Measurements from ENCODE around the gene CD300LB.
"Not testable (repeated sequence)": the region's sequence is repeated elsewhere in the genome, so short reads cannot be mapped to it uniquely, and the experiment has no call there.

Gene CD300LB

DNA sequence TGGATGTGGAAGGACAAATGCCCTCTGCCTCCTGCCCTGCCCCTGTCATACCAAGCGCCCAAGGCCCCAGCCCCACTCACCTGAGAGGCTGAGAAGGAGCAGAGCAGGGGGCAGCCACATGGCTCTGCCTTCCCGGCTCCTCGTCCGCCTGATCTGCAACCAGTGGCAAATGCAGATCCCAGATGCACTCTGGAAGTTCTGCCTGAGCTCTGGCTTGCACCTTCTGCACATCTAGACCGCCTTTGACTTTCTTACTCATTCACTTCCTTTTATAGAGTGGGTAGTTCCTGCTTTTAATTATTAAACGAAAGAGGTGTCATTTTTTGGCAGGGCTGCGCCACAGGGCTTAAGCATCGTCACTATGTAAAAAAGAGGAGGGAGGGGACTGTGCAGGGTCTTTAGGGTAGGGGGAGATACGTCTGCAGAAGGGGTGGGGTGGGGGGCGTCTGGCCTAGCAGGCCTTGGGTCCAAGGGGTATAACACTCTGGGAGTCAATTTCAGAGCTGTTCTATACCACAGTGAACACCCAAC lies at the start of gene CD300LB:
CD300LB (minus strand) TSS at position 245 of the 531 bp plus-strand sequence; CDS start at position 120, 125 bp downstream.
- peak within 1 kb of the TSS in 1 of 21 experiments; percentile 17 for H3K27ac ChIP-seq
- H3K4me3 ChIP-seq, result no peak within 1 kb of the TSS

DNA sequence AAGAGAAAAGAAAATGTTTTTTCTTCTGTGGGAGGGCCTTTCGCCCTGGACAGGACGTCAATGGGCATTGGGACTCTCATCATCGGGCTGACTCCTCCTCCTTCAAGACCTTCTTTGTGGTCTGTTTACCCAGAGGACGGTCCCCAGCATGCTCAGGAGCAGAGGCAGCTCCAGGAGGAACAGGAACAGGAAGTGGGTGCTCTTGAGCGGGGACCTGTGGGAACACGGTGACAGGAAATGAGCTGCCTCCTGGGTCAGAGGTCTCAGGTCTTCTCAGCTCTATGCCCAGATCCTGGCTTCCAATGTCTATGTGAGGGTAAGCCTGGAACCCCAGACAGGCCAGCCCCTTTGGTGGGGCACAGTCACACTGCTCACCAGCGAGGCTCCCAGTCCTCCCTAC lies 48.6 kb upstream of the CD300LB start:
- no peak overlapping the region for H3K4me3 ChIP-seq

DNA sequence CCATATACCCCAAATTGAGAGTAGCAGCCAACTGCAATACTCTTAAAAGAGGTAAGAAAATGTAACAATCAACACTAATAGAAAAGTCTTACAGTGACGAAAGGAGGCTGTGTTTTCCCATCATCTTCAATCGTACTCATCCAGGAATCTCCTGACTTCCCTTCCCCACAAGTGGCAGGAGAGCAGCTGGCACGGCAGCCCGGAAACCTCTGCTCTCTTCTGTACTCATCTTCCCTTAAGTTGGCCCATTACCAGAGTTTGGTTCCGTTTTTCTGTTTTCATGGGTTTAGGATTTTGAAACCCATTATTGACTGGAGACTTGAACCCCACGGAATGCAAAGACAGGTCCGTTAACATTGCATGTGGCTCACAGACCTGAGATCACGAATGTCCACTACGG lies 47.7 kb upstream of the CD300LB start:
- Histone ChIP-seq H3K27ac (no peak overlapping the region), H3K4me3 (no peak overlapping the region)

More for the DNA sequence above, 48.6 kb upstream of the CD300LB start:
- H3K27ac ChIP-seq, result no peak overlapping the region

DNA sequence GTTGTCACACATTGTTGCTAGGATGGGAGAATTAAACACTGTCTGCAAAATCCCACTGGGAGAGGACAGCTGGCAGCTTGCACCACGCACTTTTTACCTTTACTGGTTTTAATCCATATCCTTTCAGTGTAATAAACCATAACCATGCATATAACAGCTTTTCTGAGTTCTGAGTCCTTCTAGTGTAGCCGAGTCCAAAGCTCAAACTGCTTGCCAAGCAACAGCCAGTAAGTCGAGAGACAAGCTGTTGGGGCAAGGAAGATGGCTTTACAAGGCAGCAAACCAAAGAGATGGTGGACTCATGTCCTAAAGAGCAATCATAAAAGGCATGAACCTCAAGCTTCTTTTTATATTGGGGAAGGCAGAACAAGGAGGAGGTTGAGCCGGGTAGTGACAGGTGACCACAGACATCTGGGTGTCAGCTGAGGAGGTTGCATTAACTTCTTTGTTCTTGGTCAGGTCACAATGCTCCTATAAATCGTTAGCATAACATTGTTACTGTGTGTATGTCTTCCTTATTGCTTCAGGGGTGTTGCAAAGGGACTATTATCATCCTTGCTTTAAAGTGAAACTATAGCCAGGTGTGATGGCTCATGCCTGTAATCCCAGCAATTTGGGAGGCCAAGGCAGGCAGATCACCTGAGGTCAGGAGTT lies 43.3 kb upstream of the CD300LB start:
- H3K27ac ChIP-seq, result no peak overlapping the region

DNA sequence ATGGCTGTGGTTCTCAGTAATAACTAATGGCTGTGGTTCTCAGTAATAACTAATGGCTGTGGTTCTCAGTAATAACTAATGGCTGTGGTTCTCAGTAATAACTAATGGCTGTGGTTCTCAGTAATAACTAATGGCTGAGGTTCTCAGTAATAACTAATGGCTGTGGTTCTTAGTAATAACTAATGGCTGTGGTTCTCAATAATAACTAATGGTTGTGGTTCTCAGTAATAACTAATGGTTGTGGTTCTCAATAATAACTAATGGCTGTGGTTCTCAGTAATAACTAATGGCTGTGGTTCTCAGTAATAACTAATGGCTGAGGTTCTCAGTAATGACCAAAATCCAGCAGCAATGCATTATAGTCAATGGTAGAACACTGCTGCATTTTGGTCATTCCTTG lies 42.4 kb upstream of the CD300LB start:
- not testable (repeated sequence) for H3K27ac ChIP-seq, H3K4me3 ChIP-seq

More for the DNA sequence above, 43.3 kb upstream of the CD300LB start:
- H3K4me3 ChIP-seq, result no peak overlapping the region

DNA sequence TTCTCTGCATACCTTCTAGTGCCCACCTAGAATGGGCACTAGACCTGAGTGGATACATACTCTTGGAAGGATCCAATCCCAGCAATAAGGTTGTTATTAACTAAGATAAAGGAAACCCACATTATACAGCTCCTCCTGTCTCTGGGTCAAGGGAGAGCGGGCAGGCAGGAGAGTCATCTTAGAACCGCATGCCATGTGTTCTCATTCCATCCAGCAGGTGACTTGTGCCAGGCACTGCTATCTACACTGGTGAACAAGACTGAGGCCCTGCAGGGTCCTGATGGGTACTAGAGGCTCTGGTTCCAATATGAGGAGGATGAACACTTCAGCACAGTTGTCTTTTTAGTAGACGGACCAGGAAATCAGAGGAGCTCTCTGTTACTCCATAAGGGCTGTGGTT lies 41.9 kb upstream of the CD300LB start:
- no peak overlapping the region for H3K27ac ChIP-seq
- H3K4me3 ChIP-seq, result no peak overlapping the region

DNA sequence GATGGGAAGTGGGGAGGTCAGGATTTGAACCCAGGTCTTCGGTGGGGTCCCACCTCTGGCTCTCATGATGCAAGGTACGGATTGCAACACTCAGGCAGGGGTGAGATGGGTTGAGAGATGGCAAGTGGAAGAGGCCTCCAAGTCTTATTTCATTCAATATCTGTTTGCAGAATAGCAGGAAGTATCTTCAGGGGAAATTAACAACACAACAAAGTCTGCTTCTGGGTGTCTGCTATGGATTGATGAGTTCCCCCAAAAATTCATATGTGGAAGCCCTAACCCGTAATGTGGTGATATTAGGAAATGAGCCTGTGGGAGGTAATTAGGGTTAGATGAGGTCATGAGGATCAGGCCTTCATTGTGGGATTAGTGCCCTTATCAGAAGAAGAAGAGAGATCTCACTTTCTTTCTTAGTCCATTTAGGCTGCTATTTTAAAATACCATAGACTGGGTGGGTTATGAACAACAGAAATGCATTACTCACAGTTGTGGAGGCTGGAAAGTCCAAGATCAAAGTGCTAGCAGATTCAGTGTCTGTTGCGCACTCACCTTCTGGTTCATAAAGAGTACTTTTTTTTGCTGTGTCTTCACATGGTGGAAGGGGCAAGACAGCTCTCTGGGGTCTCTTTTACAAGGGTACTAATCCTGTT lies 40.5 kb upstream of the CD300LB start:
- Histone ChIP-seq H3K27ac (no peak overlapping the region), H3K4me3 (no peak overlapping the region)

DNA sequence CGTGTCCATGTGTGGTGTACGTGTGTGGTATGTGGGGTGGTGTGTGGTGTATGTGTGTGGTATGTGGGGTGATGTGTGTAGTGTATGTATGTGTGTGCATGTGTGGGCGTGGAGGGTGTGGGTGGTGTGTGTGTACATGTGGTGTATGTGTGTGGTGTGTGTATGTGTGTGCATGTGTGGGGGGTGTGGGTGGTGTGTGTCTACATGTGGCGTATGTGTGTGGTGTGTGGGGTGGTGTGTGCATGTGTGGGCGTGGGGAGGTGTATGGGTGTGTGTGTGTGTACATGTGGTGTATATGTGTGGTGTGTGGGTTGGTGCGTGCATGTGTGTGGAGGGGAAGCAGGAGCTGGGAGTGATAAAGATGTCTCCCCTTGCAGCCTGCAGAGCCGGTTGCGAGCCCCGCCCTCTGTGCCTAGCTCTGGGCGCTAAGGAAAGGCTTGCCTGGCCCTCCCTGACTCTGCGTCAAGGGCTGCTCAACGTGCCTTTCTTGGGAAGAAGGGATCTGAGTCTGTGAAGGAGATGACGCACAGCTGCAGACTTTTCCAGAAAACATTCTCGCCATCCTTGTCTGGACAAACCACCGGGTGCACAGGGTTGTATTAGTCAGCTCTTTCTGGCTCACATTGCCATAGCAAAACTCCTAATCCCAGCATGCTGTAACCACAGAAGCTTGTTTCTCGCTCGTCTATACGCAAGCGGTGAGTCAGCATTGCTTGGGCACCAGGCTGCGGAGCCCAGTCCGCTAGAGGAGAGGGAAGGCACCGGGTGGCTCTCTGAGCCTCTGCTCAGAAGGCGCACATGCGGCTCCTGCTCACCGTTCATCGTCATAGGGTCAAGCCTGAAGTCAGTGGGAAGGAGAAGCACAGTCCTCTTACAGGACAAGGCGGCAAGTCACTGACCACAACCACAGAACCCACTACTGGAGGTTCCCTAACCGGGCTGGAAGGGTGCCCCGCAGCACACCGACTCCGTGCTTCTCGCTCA lies 38.0 kb upstream of the CD300LB start:
- Histone ChIP-seq H3K4me3 (no peak overlapping the region), H3K27ac (peak overlapping the region in 15 of 21 experiments; percentile 19 to 73 (median 55))

DNA sequence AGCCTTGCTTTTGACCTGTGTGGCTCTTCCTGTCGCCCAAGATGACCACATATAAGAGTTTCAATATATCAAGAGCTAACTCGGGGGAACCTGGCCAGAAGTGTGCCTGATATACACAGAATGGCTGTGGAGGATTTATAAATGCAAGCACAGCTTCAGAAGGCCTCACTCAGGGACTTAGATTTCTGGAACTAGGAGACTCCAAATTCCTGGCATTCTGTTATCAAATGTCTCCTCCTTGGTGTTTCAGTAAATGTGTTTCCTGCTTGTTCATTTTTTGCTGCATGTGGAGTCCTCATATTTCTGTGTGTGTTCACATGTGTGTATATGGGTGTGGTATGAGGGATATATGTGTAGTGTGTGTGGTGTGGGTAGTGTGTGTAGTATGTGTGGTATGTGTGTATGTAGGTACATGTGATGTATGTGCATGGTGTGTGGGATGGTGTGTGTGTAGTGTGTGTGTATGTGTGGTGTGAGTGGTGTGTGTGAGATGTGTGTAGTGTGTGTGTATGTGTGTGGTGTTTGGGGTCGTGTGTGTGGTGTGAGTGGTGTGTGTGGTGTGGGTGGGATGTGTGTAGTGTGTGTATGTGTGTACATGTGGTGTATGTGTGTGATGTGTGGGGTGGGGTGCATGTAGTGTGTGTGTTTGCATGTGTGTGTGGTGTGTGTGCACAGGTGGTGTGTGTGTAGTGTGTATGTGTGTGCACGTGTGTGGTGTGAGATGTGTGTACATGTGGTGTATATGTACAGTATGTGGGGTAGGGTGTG lies 37.0 kb upstream of the CD300LB start:
- Histone ChIP-seq H3K27ac (peak overlapping the region in 4 of 21 experiments; percentile 19 to 73 (median 44)), H3K4me3 (no peak overlapping the region)

DNA sequence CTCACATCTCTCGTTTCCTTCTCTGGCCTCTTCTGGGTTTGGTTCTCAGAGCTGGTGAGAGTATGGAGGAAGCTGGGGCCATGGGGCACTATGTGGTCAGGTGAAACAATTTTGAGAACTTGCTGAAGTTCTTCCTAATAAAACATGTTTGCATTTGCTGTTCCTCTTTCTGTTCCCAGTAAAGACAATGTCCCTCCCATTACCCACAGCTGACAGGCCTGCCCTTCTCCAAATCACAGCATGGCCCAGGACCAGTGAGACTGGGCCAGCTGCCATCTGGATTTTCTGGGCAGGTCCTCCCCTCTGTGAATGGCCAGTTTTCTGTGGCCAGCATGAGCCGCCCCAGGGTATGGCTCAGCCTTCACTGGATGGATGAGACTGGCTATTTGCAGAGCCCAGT lies 36.1 kb upstream of the CD300LB start, which contains the start of gene CD300H:
CD300H (minus strand) TSS at position 113 of the 400 bp plus-strand sequence.
- H3K4me3 ChIP-seq, result no peak within 1 kb of the TSS
- peak within 1 kb of the TSS in 1 of 21 experiments; percentile 19 for H3K27ac ChIP-seq

DNA sequence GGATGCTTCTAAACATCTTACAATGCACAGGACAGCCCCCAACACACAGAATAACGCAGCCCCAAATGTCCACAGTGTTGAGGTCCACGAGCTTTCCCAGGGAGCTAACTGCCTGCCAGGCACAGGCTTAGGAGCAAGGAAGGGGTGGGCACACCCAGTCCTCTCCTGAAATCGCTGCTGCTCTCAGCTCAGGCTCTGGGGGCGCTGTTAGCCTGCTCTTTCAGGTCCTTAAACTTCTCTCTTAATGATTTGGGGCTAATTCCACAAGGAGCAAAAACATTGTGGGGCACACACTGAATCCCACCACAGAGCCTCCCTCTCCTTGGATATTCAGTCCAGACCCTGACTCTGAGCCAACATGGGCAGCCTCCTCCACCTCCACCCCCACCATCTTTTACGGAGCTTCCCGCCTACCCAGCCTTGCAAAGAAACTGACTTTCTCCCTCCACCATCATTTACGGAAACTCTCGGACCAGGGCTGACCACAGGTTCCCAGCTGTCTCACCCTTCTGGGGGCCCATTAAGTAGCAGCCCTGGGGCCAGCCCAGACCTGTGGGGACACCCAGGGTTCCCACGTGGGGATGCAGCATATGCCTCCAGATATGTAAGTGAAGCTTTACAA lies 35.0 kb upstream of the CD300LB start:
- Histone ChIP-seq H3K27ac (no peak overlapping the region), H3K4me3 (no peak overlapping the region)

DNA sequence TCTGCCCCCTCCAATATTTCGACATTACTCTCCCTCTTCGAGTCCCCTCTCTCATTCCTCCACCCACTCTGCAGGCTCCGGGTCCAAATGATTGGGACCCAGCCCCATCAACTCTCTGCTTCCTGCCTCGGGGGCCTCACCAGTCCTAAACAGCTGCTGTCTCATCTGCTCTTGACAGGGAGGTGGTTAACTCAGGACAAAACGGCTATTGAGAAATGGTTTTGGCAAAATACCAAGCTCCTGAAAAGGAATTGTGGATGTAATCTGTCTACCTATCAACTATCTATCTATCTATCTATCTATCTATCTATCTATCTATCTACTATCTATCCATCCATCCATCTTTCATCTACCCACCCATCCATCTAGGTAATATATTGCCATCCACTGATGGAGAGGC lies 33.9 kb upstream of the CD300LB start:
- H3K27ac ChIP-seq, result no peak overlapping the region
- H3K4me3 ChIP-seq, result no peak overlapping the region

DNA sequence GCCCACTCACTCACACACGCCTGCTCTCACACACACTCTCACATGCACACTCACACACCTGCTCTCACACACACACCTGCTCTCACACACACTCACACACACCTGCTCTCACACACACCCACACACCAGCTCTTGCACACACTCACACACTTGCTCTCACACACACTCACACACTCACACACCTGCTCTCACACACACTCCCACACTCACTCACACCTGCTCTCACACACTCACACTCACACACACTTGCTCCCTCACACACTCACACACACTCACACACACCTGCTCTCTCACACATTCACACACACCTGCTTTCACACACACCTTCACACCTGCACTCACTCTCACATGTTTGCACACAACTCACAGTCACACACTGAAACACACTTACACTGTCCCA lies 32.1 kb upstream of the CD300LB start:
- Histone ChIP-seq H3K4me3 (no peak overlapping the region), H3K27ac (no peak overlapping the region)

DNA sequence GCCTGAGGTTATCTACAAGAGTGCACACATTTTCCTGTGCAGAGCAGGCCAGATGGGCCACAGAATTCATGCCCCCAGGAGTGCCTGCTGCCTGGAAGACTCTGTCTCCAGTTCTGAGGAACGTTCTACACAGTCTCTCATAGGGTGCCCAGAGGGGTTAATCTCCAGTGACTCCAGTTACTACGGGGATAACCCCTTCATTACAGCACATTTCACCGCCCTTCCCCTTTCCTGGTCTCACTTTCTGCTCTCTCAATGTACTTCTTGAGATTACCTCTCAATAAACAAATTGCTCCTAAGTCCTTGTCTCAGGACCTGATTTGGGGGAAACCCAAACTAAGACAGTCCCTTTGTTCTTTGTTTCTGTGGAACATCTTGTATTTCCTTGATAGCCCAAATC lies 30.3 kb upstream of the CD300LB start:
- H3K4me3 ChIP-seq, result no peak overlapping the region
- no peak overlapping the region for H3K27ac ChIP-seq

DNA sequence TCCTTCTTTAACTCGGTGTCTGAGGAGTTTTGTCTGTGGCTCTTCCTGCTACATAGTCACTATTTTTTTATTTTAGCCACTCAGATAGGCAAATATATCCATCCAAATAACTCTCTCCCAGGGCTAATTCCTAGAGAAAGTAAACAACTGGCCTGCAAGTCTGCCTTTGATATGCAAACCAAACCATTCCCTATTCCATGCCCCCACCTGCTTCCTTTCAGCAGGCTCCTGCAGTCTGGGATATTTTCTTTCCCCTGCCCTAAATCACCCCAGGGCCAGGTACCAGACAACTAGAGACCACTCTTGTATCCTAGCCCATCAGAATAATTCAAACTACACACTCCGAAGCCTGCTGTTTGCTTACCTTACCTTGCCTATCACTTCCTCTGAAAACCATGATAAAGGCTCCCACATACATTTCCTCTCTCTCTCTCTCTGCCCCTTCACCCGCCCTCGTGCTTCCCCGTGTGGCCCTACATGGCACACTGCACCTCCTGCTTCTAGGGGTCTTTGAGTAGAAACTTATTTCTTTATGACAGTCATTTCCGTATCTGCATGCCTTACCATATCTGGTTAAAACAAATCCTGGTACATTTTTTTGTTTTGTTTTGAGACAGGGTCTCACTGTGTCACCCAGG lies 27.7 kb upstream of the CD300LB start:
- no peak overlapping the region for H3K27ac ChIP-seq
- no peak overlapping the region for H3K4me3 ChIP-seq

DNA sequence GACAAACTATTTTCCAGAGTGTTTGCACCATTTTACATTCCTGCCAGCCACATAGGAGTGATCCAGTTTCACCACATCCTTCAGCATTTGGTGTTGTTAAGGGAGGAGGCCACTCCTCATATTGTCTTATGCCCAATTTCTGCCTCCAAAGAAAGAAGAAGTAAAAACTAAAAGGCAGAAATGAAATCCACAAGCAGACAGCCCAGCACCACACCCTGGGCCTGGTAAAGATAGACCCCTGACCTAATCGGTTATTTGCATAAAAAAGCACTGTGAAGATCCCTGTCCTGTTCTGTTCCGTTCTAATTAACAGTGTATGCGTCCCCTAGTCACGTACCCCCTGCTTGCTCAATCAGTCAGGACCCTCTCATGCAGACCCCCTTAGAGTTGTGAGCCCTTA lies 27.1 kb upstream of the CD300LB start:
- not testable (repeated sequence) for H3K4me3 ChIP-seq, H3K27ac ChIP-seq

DNA sequence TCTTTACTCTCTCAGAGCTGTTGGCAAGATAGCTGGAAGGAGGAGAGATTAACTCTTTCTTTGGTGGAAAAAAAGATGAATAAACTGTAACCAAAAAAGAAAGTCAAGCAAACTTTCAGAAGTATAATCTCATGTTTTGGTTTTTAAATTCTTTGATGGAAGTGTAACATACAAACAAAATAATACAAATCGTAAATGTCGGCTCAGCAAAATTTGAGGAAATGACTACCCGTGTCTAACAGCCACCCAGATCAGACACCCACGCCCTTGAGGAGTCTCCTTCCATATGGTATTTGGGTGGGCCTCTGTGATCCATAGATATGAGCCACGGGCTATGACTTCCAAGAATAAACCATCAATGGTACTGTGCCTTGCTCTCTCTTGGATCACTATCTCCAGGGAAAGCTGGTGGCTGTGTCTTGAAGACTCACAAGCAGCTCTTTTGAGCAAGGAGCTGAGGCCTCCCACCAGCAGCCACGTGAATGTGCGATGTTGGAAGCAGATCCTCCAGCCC lies 24.2 kb upstream of the CD300LB start:
- H3K27ac ChIP-seq, result no peak overlapping the region
- no peak overlapping the region for H3K4me3 ChIP-seq

DNA sequence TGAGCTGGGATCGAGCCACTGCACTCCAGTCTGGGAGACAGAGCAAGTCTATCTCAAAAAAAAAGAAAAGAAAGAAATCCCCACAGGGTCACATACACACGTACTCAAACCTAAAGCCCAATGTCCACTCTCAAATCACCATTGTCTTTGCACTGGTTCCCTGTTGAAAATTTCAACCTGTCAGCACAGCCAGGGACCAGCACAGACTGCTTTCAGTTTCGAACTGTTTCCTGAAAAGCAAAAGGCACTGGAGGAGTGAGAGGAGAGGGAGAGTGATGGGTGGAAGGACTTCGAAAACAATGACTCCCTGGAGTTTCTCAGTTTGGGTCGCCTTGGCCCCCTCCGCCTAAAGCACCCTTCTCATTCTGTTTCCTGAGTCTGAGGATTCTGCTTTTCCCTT lies 23.6 kb upstream of the CD300LB start:
- Histone ChIP-seq H3K4me3 (no peak overlapping the region), H3K27ac (no peak overlapping the region)
